Superior temporal gyrus (tissue), 1 donor: ENCODE data around the gene ANO10.
"Not testable (repeated sequence)": the region's sequence is repeated elsewhere in the genome, so short reads cannot be mapped to it uniquely, and the experiment has no call there.

ENCODE experiments used
- DNase-seq: peaks from one replicate; pipeline ENCODE4 v3.0.0-alpha.2; 2016; ENCODE audit errors: extremely low spot score

ANO10 gene

GRCh38 chr3:43582866-43583265 lies 38.9 kb downstream of the ANO10 start:
- no peak for DNase-seq

- DNase-seq = no peak
These were observed 40.5 kb downstream of the ANO10 start for GRCh38 chr3:43581343-43581742.

- DNase-seq = no peak
These were observed 41.6 kb downstream of the ANO10 start for GRCh38 chr3:43580181-43580580.

GRCh38 chr3:43573576-43573975 lies 48.2 kb downstream of the ANO10 start:
- DNase-seq = no peak

GRCh38 chr3:43565661-43566341 lies 56.0 kb downstream of the ANO10 start:
- not testable (repeated sequence) for DNase-seq

- DNase-seq = no peak
These were observed 61.9 kb downstream of the ANO10 start for GRCh38 chr3:43559961-43560360.

GRCh38 chr3:43558171-43558570 lies 63.6 kb downstream of the ANO10 start:
- no peak for DNase-seq

- DNase-seq = no peak
These were observed 72.1 kb downstream of the ANO10 start for GRCh38 chr3:43549626-43550290.

GRCh38 chr3:43544277-43544676 lies 77.5 kb downstream of the ANO10 start:
- DNase-seq = peak; percentile 88

GRCh38 chr3:43542328-43543043 lies 79.3 kb downstream of the ANO10 start:
- no peak for DNase-seq

GRCh38 chr3:43540624-43541023 lies 81.2 kb downstream of the ANO10 start:
- DNase-seq = no peak

GRCh38 chr3:43539321-43539720 lies 82.5 kb downstream of the ANO10 start:
- no peak for DNase-seq

GRCh38 chr3:43537225-43537624 lies 84.6 kb downstream of the ANO10 start:
- DNase-seq = no peak

GRCh38 chr3:43534675-43535074 lies 87.1 kb downstream of the ANO10 start:
- no peak for DNase-seq

- no peak for DNase-seq
These were observed 88.8 kb downstream of the ANO10 start for GRCh38 chr3:43533009-43533408.

GRCh38 chr3:43531835-43532234 lies 90.0 kb downstream of the ANO10 start:
- no peak for DNase-seq

GRCh38 chr3:43528498-43529099 lies 93.2 kb downstream of the ANO10 start:
- no peak for DNase-seq

- no peak for DNase-seq
These were observed 94.9 kb downstream of the ANO10 start for GRCh38 chr3:43526956-43527355.

- DNase-seq = peak; percentile 24
These were observed 95.7 kb downstream of the ANO10 start for GRCh38 chr3:43525941-43526607.

GRCh38 chr3:43525386-43525785 lies 96.4 kb downstream of the ANO10 start:
- no peak for DNase-seq

- DNase-seq = no peak
These were observed 98.3 kb downstream of the ANO10 start for GRCh38 chr3:43523454-43524053.
